A549 (cell line): ENCODE results near the gene TAAR9.

Source experiments
- HOXB5 ChIP-seq: fragments of 250-450 bp; sonication (Bioruptor Pico); IDR thresholded peaks from 2 replicates; pipeline ENCODE4 v1.5.0; 2020; ENCODE audit warnings: mild to moderate bottlenecking, moderate library complexity
- JUN ChIP-seq, 2 experiments: fragments of >200 bp; sonication (Bioruptor Twin); formaldehyde crosslinking; IDR thresholded peaks; 2 replicates in 1 of 2; 3 replicates in 1 of 2; pipeline ENCODE4 v1.6.1; 2016 to 2017
- MAFK ChIP-seq: fragments of 450-650 bp; IDR thresholded peaks from 2 replicates; pipeline ENCODE4 v1.6.1; 2014; ENCODE audit not compliant: partially characterized antibody
- POLR2A ChIP-seq: IDR thresholded peaks from 2 replicates; pipeline ENCODE4 v1.6.1; 2012; ENCODE audit warnings: mild to moderate bottlenecking, low read length
- RARB ChIP-seq: fragments of 250-450 bp; sonication (Bioruptor Pico); IDR thresholded peaks from 2 replicates; pipeline ENCODE4 v1.8.0; 2021; ENCODE audit warnings: mild to moderate bottlenecking, moderate library complexity
- RNF2 ChIP-seq: fragments of 200-600 bp; sonication (generic); IDR thresholded peaks from 2 replicates; pipeline ENCODE4 v1.6.1; 2016; ENCODE audit warnings: low read depth, mild to moderate bottlenecking, antibody characterized with exemption, moderate library complexity, borderline replicate concordance
- ZC3H11A ChIP-seq: fragments of 450-650 bp; IDR thresholded peaks from 2 replicates; pipeline ENCODE4 v1.6.1; 2014; ENCODE audit warnings: antibody characterized with exemption, mild to moderate bottlenecking
- ZFP36 ChIP-seq: fragments of 450-650 bp; IDR thresholded peaks from 2 replicates; pipeline ENCODE4 v1.6.1; 2014; ENCODE audit warnings: borderline replicate concordance; ENCODE audit not compliant: partially characterized antibody
- TF ChIP-seq, protein P1 (sequence below): IDR thresholded peaks from 2 replicates; pipeline ENCODE4 v1.6.1; 2012; ENCODE audit warnings: low read depth, borderline replicate concordance
- TF ChIP-seq, protein P2 (sequence below): fragments of >200 bp; sonication (Bioruptor Twin); formaldehyde crosslinking; IDR thresholded peaks from 3 replicates; pipeline ENCODE4 v1.5.1; 2016
- TF ChIP-seq, protein P3 (sequence below): fragments of 150-350 bp; IDR thresholded peaks from 2 replicates; pipeline ENCODE4 v1.6.1; 2014; ENCODE audit warnings: low read depth, mild to moderate bottlenecking, low read length

DNA sequence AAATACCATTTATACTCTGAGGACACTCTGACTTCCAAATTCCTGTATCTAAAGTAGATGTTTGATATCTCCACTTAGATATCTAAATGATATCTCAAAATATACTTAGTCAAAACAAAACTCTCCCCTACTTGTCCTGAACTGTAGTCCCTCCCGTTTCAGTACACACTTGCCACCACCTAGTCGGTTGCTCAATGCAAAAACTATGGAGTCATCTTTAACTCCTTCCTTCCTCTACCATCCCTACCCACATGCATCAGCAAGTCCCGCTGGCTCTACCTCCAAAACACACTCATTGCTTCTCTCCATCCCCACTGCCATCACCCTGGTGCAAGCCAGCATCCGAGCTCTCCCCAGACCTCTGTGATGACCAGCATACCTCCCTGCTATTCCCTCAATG, 38.3 kb upstream of the TAAR9 start:
- TF ChIP-seq, protein P1, sequence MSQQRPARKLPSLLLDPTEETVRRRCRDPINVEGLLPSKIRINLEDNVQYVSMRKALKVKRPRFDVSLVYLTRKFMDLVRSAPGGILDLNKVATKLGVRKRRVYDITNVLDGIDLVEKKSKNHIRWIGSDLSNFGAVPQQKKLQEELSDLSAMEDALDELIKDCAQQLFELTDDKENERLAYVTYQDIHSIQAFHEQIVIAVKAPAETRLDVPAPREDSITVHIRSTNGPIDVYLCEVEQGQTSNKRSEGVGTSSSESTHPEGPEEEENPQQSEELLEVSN = no peak
- TF ChIP-seq, protein P2, sequence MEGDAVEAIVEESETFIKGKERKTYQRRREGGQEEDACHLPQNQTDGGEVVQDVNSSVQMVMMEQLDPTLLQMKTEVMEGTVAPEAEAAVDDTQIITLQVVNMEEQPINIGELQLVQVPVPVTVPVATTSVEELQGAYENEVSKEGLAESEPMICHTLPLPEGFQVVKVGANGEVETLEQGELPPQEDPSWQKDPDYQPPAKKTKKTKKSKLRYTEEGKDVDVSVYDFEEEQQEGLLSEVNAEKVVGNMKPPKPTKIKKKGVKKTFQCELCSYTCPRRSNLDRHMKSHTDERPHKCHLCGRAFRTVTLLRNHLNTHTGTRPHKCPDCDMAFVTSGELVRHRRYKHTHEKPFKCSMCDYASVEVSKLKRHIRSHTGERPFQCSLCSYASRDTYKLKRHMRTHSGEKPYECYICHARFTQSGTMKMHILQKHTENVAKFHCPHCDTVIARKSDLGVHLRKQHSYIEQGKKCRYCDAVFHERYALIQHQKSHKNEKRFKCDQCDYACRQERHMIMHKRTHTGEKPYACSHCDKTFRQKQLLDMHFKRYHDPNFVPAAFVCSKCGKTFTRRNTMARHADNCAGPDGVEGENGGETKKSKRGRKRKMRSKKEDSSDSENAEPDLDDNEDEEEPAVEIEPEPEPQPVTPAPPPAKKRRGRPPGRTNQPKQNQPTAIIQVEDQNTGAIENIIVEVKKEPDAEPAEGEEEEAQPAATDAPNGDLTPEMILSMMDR = no peak
- TF ChIP-seq ZFP36 (no peak), MAFK (no peak), POLR2A (no peak), HOXB5 (no peak), RNF2 (no peak), ZC3H11A (no peak), JUN (IDR thresholded peaks at IDR 0.05) (no peak), RARB (CRISPR knock-in tag) (no peak)
- TF ChIP-seq, protein P3, sequence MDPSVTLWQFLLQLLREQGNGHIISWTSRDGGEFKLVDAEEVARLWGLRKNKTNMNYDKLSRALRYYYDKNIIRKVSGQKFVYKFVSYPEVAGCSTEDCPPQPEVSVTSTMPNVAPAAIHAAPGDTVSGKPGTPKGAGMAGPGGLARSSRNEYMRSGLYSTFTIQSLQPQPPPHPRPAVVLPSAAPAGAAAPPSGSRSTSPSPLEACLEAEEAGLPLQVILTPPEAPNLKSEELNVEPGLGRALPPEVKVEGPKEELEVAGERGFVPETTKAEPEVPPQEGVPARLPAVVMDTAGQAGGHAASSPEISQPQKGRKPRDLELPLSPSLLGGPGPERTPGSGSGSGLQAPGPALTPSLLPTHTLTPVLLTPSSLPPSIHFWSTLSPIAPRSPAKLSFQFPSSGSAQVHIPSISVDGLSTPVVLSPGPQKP = no peak
